ENCODE data around the gene CFAP20DC.

CFAP20DC gene

GRCh38 chr3:58755150-58755549, 294.7 kb downstream of the CFAP20DC start:
- H3K36me3 ChIP-seq (ENCODE audit: control insufficient read depth in 1 of 2, insufficient read depth in 2 of 2, low read length in 2 of 2) = no peaks in the 10 kb centered on the region
- H3K27me3 ChIP-seq (ENCODE audit: low read depth, low read length) = no peaks in the 10 kb centered on the region
- no peaks in the 10 kb centered on the region for H3K4me1 ChIP-seq (ENCODE audit: control insufficient read depth in 1 of 2, insufficient read depth in 2 of 2, low read length in 2 of 2)

GRCh38 chr3:58754074-58754473, 295.8 kb downstream of the CFAP20DC start:
- Histone ChIP-seq H3K4me3 (ENCODE audit: low read depth in 1 of 2, low read length in 2 of 2) (no peak overlapping the region), H3K27me3 (ENCODE audit: low read depth, low read length) (no peaks in the 10 kb centered on the region), H3K36me3 (ENCODE audit: control insufficient read depth in 1 of 2, insufficient read depth in 2 of 2, low read length in 2 of 2) (no peaks in the 10 kb centered on the region), H3K9me3 (ENCODE audit: control insufficient read depth in 1 of 2, low read length in 2 of 2) (no peaks in the 10 kb centered on the region), H3K4me1 (ENCODE audit: control insufficient read depth in 1 of 2, insufficient read depth in 2 of 2, low read length in 2 of 2) (no peaks in the 10 kb centered on the region), H3K27ac (ENCODE audit: low read length) (no peak overlapping the region)

More at GRCh38 chr3:58755150-58755549, 294.7 kb downstream of the CFAP20DC start:
- Histone ChIP-seq H3K27ac (ENCODE audit: low read length) (no peak overlapping the region), H3K4me3 (ENCODE audit: low read depth in 1 of 2, low read length in 2 of 2) (no peak overlapping the region), H3K9me3 (ENCODE audit: control insufficient read depth in 1 of 2, low read length in 2 of 2) (no peaks in the 10 kb centered on the region)

- no peaks in the 10 kb centered on the region for H3K27me3 ChIP-seq (ENCODE audit: low read depth, low read length)
- H3K36me3 ChIP-seq (ENCODE audit: control insufficient read depth in 1 of 2, insufficient read depth in 2 of 2, low read length in 2 of 2) = no peaks in the 10 kb centered on the region
- H3K27ac ChIP-seq (ENCODE audit: low read length) = no peak overlapping the region
- no peaks in the 10 kb centered on the region for H3K9me3 ChIP-seq (ENCODE audit: control insufficient read depth in 1 of 2, low read length in 2 of 2)
- no peak overlapping the region for H3K4me3 ChIP-seq (ENCODE audit: low read depth in 1 of 2, low read length in 2 of 2)
- H3K4me1 ChIP-seq (ENCODE audit: control insufficient read depth in 1 of 2, insufficient read depth in 2 of 2, low read length in 2 of 2) = no peaks in the 10 kb centered on the region
These were observed 297.8 kb downstream of the CFAP20DC start for GRCh38 chr3:58751882-58752567.

- H3K36me3 ChIP-seq (ENCODE audit: control insufficient read depth in 1 of 2, insufficient read depth in 2 of 2, low read length in 2 of 2) = no peaks in the 10 kb centered on the region
- no peaks in the 10 kb centered on the region for H3K27me3 ChIP-seq (ENCODE audit: low read depth, low read length)
These were observed 298.6 kb downstream of the CFAP20DC start for GRCh38 chr3:58751235-58751634.

GRCh38 chr3:58749948-58750347, 299.9 kb downstream of the CFAP20DC start:
- Histone ChIP-seq H3K27me3 (ENCODE audit: low read depth, low read length) (no peaks in the 10 kb centered on the region), H3K4me1 (ENCODE audit: control insufficient read depth in 1 of 2, insufficient read depth in 2 of 2, low read length in 2 of 2) (no peaks in the 10 kb centered on the region)

More at GRCh38 chr3:58751235-58751634, 298.6 kb downstream of the CFAP20DC start:
- H3K27ac ChIP-seq (ENCODE audit: low read length) = no peak overlapping the region
- no peaks in the 10 kb centered on the region for H3K4me1 ChIP-seq (ENCODE audit: control insufficient read depth in 1 of 2, insufficient read depth in 2 of 2, low read length in 2 of 2)
- no peak overlapping the region for H3K4me3 ChIP-seq (ENCODE audit: low read depth in 1 of 2, low read length in 2 of 2)
- no peaks in the 10 kb centered on the region for H3K9me3 ChIP-seq (ENCODE audit: control insufficient read depth in 1 of 2, low read length in 2 of 2)

GRCh38 chr3:58748024-58748423, 301.8 kb downstream of the CFAP20DC start:
- H3K4me3 ChIP-seq (ENCODE audit: low read depth in 1 of 2, low read length in 2 of 2) = no peak overlapping the region
- no peaks in the 10 kb centered on the region for H3K27me3 ChIP-seq (ENCODE audit: low read depth, low read length)

More at GRCh38 chr3:58749948-58750347, 299.9 kb downstream of the CFAP20DC start:
- Histone ChIP-seq H3K36me3 (ENCODE audit: control insufficient read depth in 1 of 2, insufficient read depth in 2 of 2, low read length in 2 of 2) (no peaks in the 10 kb centered on the region), H3K4me3 (ENCODE audit: low read depth in 1 of 2, low read length in 2 of 2) (no peak overlapping the region), H3K27ac (ENCODE audit: low read length) (no peak overlapping the region), H3K9me3 (ENCODE audit: control insufficient read depth in 1 of 2, low read length in 2 of 2) (no peaks in the 10 kb centered on the region)

GRCh38 chr3:58746758-58747157, 303.1 kb downstream of the CFAP20DC start:
- no peaks in the 10 kb centered on the region for H3K27me3 ChIP-seq (ENCODE audit: low read depth, low read length)
- H3K36me3 ChIP-seq (ENCODE audit: control insufficient read depth in 1 of 2, insufficient read depth in 2 of 2, low read length in 2 of 2) = no peaks in the 10 kb centered on the region
- no peak overlapping the region for H3K4me3 ChIP-seq (ENCODE audit: low read depth in 1 of 2, low read length in 2 of 2)
- H3K9me3 ChIP-seq (ENCODE audit: control insufficient read depth in 1 of 2, low read length in 2 of 2) = no peaks in the 10 kb centered on the region
- no peak overlapping the region for H3K27ac ChIP-seq (ENCODE audit: low read length)
- no peaks in the 10 kb centered on the region for H3K4me1 ChIP-seq (ENCODE audit: control insufficient read depth in 1 of 2, insufficient read depth in 2 of 2, low read length in 2 of 2)

More at GRCh38 chr3:58748024-58748423, 301.8 kb downstream of the CFAP20DC start:
- Histone ChIP-seq H3K9me3 (ENCODE audit: control insufficient read depth in 1 of 2, low read length in 2 of 2) (no peaks in the 10 kb centered on the region), H3K4me1 (ENCODE audit: control insufficient read depth in 1 of 2, insufficient read depth in 2 of 2, low read length in 2 of 2) (no peaks in the 10 kb centered on the region), H3K36me3 (ENCODE audit: control insufficient read depth in 1 of 2, insufficient read depth in 2 of 2, low read length in 2 of 2) (no peaks in the 10 kb centered on the region), H3K27ac (ENCODE audit: low read length) (no peak overlapping the region)

GRCh38 chr3:58743296-58743695, 306.5 kb downstream of the CFAP20DC start:
- no peaks in the 10 kb centered on the region for H3K4me1 ChIP-seq (ENCODE audit: control insufficient read depth in 1 of 2, insufficient read depth in 2 of 2, low read length in 2 of 2)
- H3K36me3 ChIP-seq (ENCODE audit: control insufficient read depth in 1 of 2, insufficient read depth in 2 of 2, low read length in 2 of 2) = no peaks in the 10 kb centered on the region
- no peaks in the 10 kb centered on the region for H3K27me3 ChIP-seq (ENCODE audit: low read depth, low read length)
- no peak overlapping the region for H3K4me3 ChIP-seq (ENCODE audit: low read depth in 1 of 2, low read length in 2 of 2)
- no peaks in the 10 kb centered on the region for H3K9me3 ChIP-seq (ENCODE audit: control insufficient read depth in 1 of 2, low read length in 2 of 2)
- H3K27ac ChIP-seq (ENCODE audit: low read length) = no peak overlapping the region

GRCh38 chr3:58742239-58742638, 307.6 kb downstream of the CFAP20DC start:
- Histone ChIP-seq H3K4me1 (ENCODE audit: control insufficient read depth in 1 of 2, insufficient read depth in 2 of 2, low read length in 2 of 2) (no peaks in the 10 kb centered on the region), H3K27me3 (ENCODE audit: low read depth, low read length) (no peaks in the 10 kb centered on the region), H3K27ac (ENCODE audit: low read length) (no peak overlapping the region), H3K9me3 (ENCODE audit: control insufficient read depth in 1 of 2, low read length in 2 of 2) (no peaks in the 10 kb centered on the region), H3K4me3 (ENCODE audit: low read depth in 1 of 2, low read length in 2 of 2) (no peak overlapping the region), H3K36me3 (ENCODE audit: control insufficient read depth in 1 of 2, insufficient read depth in 2 of 2, low read length in 2 of 2) (no peaks in the 10 kb centered on the region)

GRCh38 chr3:58737644-58738043, 312.2 kb downstream of the CFAP20DC start:
- no peaks in the 10 kb centered on the region for H3K9me3 ChIP-seq (ENCODE audit: control insufficient read depth in 1 of 2, low read length in 2 of 2)
- no peaks in the 10 kb centered on the region for H3K27me3 ChIP-seq (ENCODE audit: low read depth, low read length)
- H3K4me3 ChIP-seq (ENCODE audit: low read depth in 1 of 2, low read length in 2 of 2) = no peak overlapping the region
- H3K4me1 ChIP-seq (ENCODE audit: control insufficient read depth in 1 of 2, insufficient read depth in 2 of 2, low read length in 2 of 2) = no peaks in the 10 kb centered on the region
- H3K27ac ChIP-seq (ENCODE audit: low read length) = no peak overlapping the region
- no peaks in the 10 kb centered on the region for H3K36me3 ChIP-seq (ENCODE audit: control insufficient read depth in 1 of 2, insufficient read depth in 2 of 2, low read length in 2 of 2)

- Histone ChIP-seq H3K27me3 (ENCODE audit: low read depth, low read length) (no peaks in the 10 kb centered on the region), H3K4me3 (ENCODE audit: low read depth in 1 of 2, low read length in 2 of 2) (no peak overlapping the region), H3K36me3 (ENCODE audit: control insufficient read depth in 1 of 2, insufficient read depth in 2 of 2, low read length in 2 of 2) (no peaks in the 10 kb centered on the region), H3K4me1 (ENCODE audit: control insufficient read depth in 1 of 2, insufficient read depth in 2 of 2, low read length in 2 of 2) (no peaks in the 10 kb centered on the region), H3K9me3 (ENCODE audit: control insufficient read depth in 1 of 2, low read length in 2 of 2) (no peaks in the 10 kb centered on the region), H3K27ac (ENCODE audit: low read length) (no peak overlapping the region)
These were observed 318.2 kb downstream of the CFAP20DC start for GRCh38 chr3:58731673-58732072.

GRCh38 chr3:58728723-58729122, 321.1 kb downstream of the CFAP20DC start:
- Histone ChIP-seq H3K4me3 (ENCODE audit: low read depth in 1 of 2, low read length in 2 of 2) (no peak overlapping the region), H3K36me3 (ENCODE audit: control insufficient read depth in 1 of 2, insufficient read depth in 2 of 2, low read length in 2 of 2) (no peaks in the 10 kb centered on the region), H3K27ac (ENCODE audit: low read length) (no peak overlapping the region), H3K9me3 (ENCODE audit: control insufficient read depth in 1 of 2, low read length in 2 of 2) (no peaks in the 10 kb centered on the region), H3K27me3 (ENCODE audit: low read depth, low read length) (no peaks in the 10 kb centered on the region), H3K4me1 (ENCODE audit: control insufficient read depth in 1 of 2, insufficient read depth in 2 of 2, low read length in 2 of 2) (no peaks in the 10 kb centered on the region)

Data from muscle layer of duodenum (tissue), 2 donors.